Measurements from ENCODE around the gene TSGA10.

TSGA10 gene

GRCh38 chr2:98985905-98986666 is 168.7 kb downstream of the TSGA10 start:
- intact Hi-C loops (cut with DNase I), result no loop called here
- DNase-seq, result no peak

GRCh38 chr2:98975611-98976010 is 179.1 kb downstream of the TSGA10 start:
- intact Hi-C loops (cut with DNase I), result no loop called here
- DNase-seq, result no peak

- DNase-seq, result no peak
- intact Hi-C loops (cut with DNase I), result no loop called here
Observed at GRCh38 chr2:98972582-98973167, 182.1 kb downstream of the TSGA10 start.

GRCh38 chr2:98959810-98960507 is 194.8 kb downstream of the TSGA10 start:
- intact Hi-C loops (cut with DNase I), result no loop called here

GRCh38 chr2:98952966-98953365 is 201.8 kb downstream of the TSGA10 start:
- DNase-seq, result no peak
- intact Hi-C loops (cut with DNase I), result no loop called here

More at GRCh38 chr2:98959810-98960507, 194.8 kb downstream of the TSGA10 start:
- DNase-seq, result no peak

- DNase-seq, result no peak
- intact Hi-C loops (cut with DNase I), result no loop called here
Observed at GRCh38 chr2:98948956-98949739, 205.6 kb downstream of the TSGA10 start.

- peak in 1 of 42 donors; percentile 6 for DNase-seq
- intact Hi-C loops (cut with DNase I), result no loop called here
Observed at GRCh38 chr2:98947554-98947953, 207.2 kb downstream of the TSGA10 start.

Data from head of caudate nucleus (tissue), 42 donors.